Memory B cell (primary cell): Measurements from ENCODE around the gene OR10G8.
"Not testable (repeated sequence)": the region's sequence is repeated elsewhere in the genome, so short reads cannot be mapped to it uniquely, and the experiment has no call there.

Experiments used
- ATAC-seq: fragments of 150-1000 bp; cut with Tn5 transposase; 2 replicates; pipeline ENCODE4 v1.10.0; 2021; ENCODE audit warnings: low read depth, mild to moderate bottlenecking, moderate library complexity
- DNase-seq, 2 donors: peaks; one replicate each; pipeline ENCODE4 v3.0.0; 2022; ENCODE audit warnings: low spot score in 2 of 2
- H3K27ac Mint-ChIP-seq: one replicate; pipeline ENCODE4 v1.8.0; 2022; ENCODE audit warnings: mild to moderate bottlenecking, moderate library complexity, mixed read lengths
- H3K27me3 Mint-ChIP-seq: one replicate; pipeline ENCODE4 v1.8.0; 2022; ENCODE audit warnings: mixed read lengths
- H3K36me3 Mint-ChIP-seq: one replicate; pipeline ENCODE4 v1.8.0; 2022; ENCODE audit warnings: mild to moderate bottlenecking, mixed read lengths
- H3K4me1 Mint-ChIP-seq: one replicate; pipeline ENCODE4 v1.8.0; 2022; ENCODE audit warnings: mixed read lengths
- H3K4me3 Mint-ChIP-seq: one replicate; pipeline ENCODE4 v1.8.0; 2022; ENCODE audit warnings: mild to moderate bottlenecking, moderate library complexity, mixed read lengths
- H3K9me3 Mint-ChIP-seq: one replicate; pipeline ENCODE4 v1.8.0; 2022; ENCODE audit warnings: mixed read lengths

Gene OR10G8

GRCh38 chr11:124026498-124026897 lies at the start of gene OR10G8:
OR10G8 (plus strand) TSS chr11:124026798; CDS start chr11:124029623, 2,825 bp downstream.
- Mint-ChIP-seq H3K9me3 (no peaks in the 10 kb centered on the region), H3K27ac (no peak within 1 kb of the TSS), H3K27me3 (no peaks in the 10 kb centered on the region), H3K36me3 (no peaks in the 10 kb centered on the region), H3K4me1 (no peaks in the 10 kb centered on the region), H3K4me3 (no peak within 1 kb of the TSS)
- DNase-seq (no peak), ATAC-seq (no peak)

DNA sequence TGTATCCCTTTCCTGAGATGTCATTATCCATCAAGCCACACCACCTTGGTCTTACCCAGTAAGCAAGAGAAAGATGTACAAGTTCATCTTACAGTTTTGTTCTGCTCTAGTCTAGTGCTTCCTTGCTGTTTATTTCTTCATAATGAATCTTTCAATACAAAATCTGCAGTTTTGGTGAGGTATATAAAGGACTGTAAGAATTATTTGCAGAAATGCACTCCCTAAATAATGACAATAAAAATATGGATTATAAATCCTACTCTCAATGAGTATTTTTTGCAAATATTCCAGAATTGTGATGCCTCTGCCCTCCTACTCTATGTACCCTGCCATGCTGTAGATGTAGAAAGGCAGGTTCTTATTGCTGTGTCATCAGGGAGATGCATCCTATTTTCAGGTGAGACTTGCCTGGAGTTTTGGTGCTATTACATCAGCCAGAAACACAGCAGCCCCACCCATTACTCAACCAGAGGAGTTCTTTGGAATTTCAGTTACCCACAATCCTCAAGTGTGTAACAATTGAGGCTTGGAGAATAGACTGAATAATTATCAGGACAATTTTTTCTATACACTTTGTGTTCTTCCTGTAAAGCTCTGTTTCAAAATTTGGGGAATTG lies 48.8 kb upstream of the OR10G8 start, which contains the start of gene OR10S1:
OR10S1 (minus strand) TSS at position 51 of the 617 bp plus-strand sequence. CDS start 117 bp downstream, outside the sequence.
- Mint-ChIP-seq H3K4me3 (no peak within 1 kb of the TSS), H3K36me3 (no peaks in the 10 kb centered on the region), H3K9me3 (peaks cover 4% of the 10 kb centered on the region), H3K4me1 (no peaks in the 10 kb centered on the region), H3K27me3 (no peaks in the 10 kb centered on the region), H3K27ac (no peak within 1 kb of the TSS)
- DNase-seq (no peak), ATAC-seq (no peak)

- H3K4me1 Mint-ChIP-seq = no peaks in the 10 kb centered on the region
- ATAC-seq (no peak), DNase-seq (no peak)
- peaks cover 9% of the 10 kb centered on the region for H3K9me3 Mint-ChIP-seq
- H3K27me3 Mint-ChIP-seq = peaks cover 3% of the 10 kb centered on the region
- H3K27ac Mint-ChIP-seq = no peak overlapping the region
- H3K4me3 Mint-ChIP-seq = no peak overlapping the region
- no peaks in the 10 kb centered on the region for H3K36me3 Mint-ChIP-seq
Observed at GRCh38 chr11:123979311-123979710, 47.3 kb upstream of the OR10G8 start.

GRCh38 chr11:123995119-123995518 lies 31.5 kb upstream of the OR10G8 start, which contains the start of gene OR10G6:
OR10G6 (minus strand) TSS chr11:123995161; CDS start chr11:123995161, 0 bp downstream.
- Mint-ChIP-seq H3K36me3 (no peaks in the 10 kb centered on the region), H3K27me3 (peaks cover 1% of the 10 kb centered on the region), H3K9me3 (no peaks in the 10 kb centered on the region), H3K27ac (no peak within 1 kb of the TSS), H3K4me3 (no peak within 1 kb of the TSS), H3K4me1 (no peaks in the 10 kb centered on the region)
- no peak for ATAC-seq
- DNase-seq = no peak

DNA sequence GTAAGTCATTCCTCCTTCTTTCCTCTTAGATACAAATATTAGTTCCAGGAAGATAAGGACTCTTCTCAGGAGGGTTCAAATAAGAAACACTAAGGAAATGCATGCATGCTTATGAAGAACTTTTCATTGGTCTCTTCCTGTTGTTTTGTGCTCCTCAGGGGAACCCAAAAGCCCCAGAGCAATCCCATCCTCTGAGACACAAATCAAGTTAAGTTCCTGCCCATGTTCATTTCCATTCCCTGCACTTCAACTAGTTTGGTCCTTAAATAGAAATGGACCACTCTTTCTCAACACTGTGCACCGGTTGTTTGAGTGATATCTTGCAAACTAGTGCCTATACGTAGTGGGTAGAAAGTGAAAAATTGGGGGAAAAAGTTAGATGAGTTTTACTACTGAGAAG lies 13.9 kb upstream of the OR10G8 start, which contains the start of gene OR10G4:
OR10G4 (plus strand) TSS at position 301 of the 400 bp plus-strand sequence. CDS start 2,578 bp downstream, outside the sequence.
- H3K27me3 Mint-ChIP-seq = peaks cover 4% of the 10 kb centered on the region
- no peak within 1 kb of the TSS for H3K27ac Mint-ChIP-seq
- H3K4me1 Mint-ChIP-seq = no peaks in the 10 kb centered on the region
- no peaks in the 10 kb centered on the region for H3K9me3 Mint-ChIP-seq
- DNase-seq (no peak), ATAC-seq (no peak)
- no peaks in the 10 kb centered on the region for H3K36me3 Mint-ChIP-seq
- no peak within 1 kb of the TSS for H3K4me3 Mint-ChIP-seq

DNA sequence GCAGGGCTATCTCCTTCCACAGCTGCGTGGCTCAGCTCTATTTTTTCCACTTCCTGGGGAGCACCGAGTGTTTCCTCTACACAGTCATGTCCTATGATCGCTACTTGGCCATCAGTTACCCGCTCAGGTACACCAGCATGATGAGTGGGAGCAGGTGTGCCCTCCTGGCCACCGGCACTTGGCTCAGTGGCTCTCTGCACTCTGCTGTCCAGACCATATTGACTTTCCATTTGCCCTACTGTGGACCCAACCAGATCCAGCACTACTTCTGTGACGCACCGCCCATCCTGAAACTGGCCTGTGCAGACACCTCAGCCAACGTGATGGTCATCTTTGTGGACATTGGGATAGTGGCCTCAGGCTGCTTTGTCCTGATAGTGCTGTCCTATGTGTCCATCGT lies 10.8 kb upstream of the OR10G8 start:
- H3K4me3 Mint-ChIP-seq, ATAC-seq, H3K4me1 Mint-ChIP-seq: not testable (repeated sequence)

DNA sequence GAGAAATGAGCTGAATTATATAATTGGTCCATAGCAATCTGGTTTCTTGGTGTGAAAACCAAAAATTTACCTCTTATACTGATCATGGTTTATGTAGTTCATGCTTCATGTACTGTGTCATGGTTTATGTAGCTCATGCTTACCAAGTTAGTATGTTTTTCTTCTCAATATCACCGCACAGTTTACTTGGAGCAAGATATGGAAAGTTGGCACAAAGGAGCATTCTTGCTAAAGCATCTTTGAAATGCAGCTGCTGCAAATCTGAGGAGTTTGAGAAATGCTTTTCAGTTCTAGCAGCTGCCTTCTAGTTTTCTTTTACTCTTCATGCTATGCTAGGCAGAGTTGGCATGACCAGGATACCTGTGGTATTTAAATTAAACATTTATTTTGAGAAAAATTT lies 10.1 kb downstream of the OR10G8 start:
- Mint-ChIP-seq H3K4me1 (no peaks in the 10 kb centered on the region), H3K9me3 (no peaks in the 10 kb centered on the region), H3K36me3 (no peaks in the 10 kb centered on the region), H3K27ac (no peak overlapping the region), H3K4me3 (no peak overlapping the region), H3K27me3 (peaks cover 2% of the 10 kb centered on the region)
- DNase-seq = no peak
- no peak for ATAC-seq

More for the DNA sequence above, 10.8 kb upstream of the OR10G8 start:
- H3K9me3 Mint-ChIP-seq, H3K27ac Mint-ChIP-seq, H3K36me3 Mint-ChIP-seq, DNase-seq, H3K27me3 Mint-ChIP-seq: not testable (repeated sequence)

GRCh38 chr11:124039557-124039956 lies 13.0 kb downstream of the OR10G8 start:
- ATAC-seq (no peak), DNase-seq (no peak)
- no peak overlapping the region for H3K27ac Mint-ChIP-seq
- H3K4me1 Mint-ChIP-seq = no peaks in the 10 kb centered on the region
- no peak overlapping the region for H3K4me3 Mint-ChIP-seq
- no peaks in the 10 kb centered on the region for H3K9me3 Mint-ChIP-seq
- no peaks in the 10 kb centered on the region for H3K36me3 Mint-ChIP-seq
- H3K27me3 Mint-ChIP-seq = peaks cover 2% of the 10 kb centered on the region

DNA sequence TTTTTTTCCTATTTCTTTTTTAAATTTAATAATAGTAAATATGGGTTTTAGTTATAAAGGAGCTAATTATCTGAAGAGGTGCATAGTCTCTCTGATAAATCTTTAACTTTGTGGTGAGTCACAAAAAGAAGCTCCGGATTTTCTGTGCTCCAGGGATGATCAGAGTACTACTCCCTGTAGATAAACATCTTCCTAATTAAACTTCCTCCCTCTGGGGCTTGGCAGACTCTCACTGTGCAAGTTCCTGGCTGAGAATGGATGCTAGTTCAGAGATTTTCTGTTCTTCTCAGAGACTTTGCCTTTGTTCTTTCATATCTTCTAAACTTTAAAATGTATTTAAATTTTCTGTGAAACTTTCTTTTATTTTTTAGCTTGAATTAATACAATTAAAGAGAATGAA lies 14.7 kb downstream of the OR10G8 start, which contains the start of gene OR10G7:
OR10G7 (minus strand) TSS at position 72 of the 400 bp plus-strand sequence. CDS start 2,324 bp downstream, outside the sequence.
- no peak within 1 kb of the TSS for H3K4me3 Mint-ChIP-seq
- no peaks in the 10 kb centered on the region for H3K36me3 Mint-ChIP-seq
- H3K9me3 Mint-ChIP-seq = no peaks in the 10 kb centered on the region
- peaks cover 2% of the 10 kb centered on the region for H3K27me3 Mint-ChIP-seq
- DNase-seq = no peak
- no peaks in the 10 kb centered on the region for H3K4me1 Mint-ChIP-seq
- no peak within 1 kb of the TSS for H3K27ac Mint-ChIP-seq
- no peak for ATAC-seq

GRCh38 chr11:124043420-124043819 lies 16.8 kb downstream of the OR10G8 start:
- Mint-ChIP-seq H3K36me3 (no peaks in the 10 kb centered on the region), H3K9me3 (no peaks in the 10 kb centered on the region), H3K4me3 (no peak overlapping the region), H3K4me1 (no peaks in the 10 kb centered on the region), H3K27me3 (peaks cover 5% of the 10 kb centered on the region), H3K27ac (no peak overlapping the region)
- no peak for DNase-seq
- no peak for ATAC-seq

DNA sequence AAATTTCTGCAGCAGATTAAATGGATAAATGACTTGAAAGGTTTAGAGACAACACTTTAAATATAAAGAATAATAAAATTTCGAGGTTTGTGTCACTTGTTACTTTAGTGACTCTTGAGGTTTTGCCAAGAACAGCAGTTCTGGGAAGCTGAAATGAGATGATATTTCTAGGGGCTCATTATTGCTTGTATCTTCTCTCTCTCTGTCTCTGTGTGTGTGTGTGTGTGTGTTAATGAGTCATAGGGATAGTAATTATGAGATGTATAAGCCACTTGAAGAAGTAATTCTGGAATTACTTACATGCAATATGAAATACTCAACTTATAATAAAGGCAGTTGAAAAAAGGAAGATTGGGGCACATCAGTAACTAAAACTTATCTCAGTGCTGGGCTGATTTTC lies 24.1 kb downstream of the OR10G8 start:
- Mint-ChIP-seq H3K27me3 (peaks cover 5% of the 10 kb centered on the region), H3K4me3 (no peak overlapping the region), H3K36me3 (no peaks in the 10 kb centered on the region), H3K27ac (no peak overlapping the region), H3K4me1 (no peaks in the 10 kb centered on the region), H3K9me3 (no peaks in the 10 kb centered on the region)
- DNase-seq (no peak), ATAC-seq (no peak)

GRCh38 chr11:124052966-124053365 lies 26.4 kb downstream of the OR10G8 start:
- H3K9me3 Mint-ChIP-seq = no peaks in the 10 kb centered on the region
- H3K36me3 Mint-ChIP-seq = no peaks in the 10 kb centered on the region
- DNase-seq (no peak), ATAC-seq (no peak)
- H3K4me1 Mint-ChIP-seq = no peaks in the 10 kb centered on the region
- H3K4me3 Mint-ChIP-seq = no peak overlapping the region
- H3K27ac Mint-ChIP-seq = no peak overlapping the region
- peaks cover 2% of the 10 kb centered on the region for H3K27me3 Mint-ChIP-seq

DNA sequence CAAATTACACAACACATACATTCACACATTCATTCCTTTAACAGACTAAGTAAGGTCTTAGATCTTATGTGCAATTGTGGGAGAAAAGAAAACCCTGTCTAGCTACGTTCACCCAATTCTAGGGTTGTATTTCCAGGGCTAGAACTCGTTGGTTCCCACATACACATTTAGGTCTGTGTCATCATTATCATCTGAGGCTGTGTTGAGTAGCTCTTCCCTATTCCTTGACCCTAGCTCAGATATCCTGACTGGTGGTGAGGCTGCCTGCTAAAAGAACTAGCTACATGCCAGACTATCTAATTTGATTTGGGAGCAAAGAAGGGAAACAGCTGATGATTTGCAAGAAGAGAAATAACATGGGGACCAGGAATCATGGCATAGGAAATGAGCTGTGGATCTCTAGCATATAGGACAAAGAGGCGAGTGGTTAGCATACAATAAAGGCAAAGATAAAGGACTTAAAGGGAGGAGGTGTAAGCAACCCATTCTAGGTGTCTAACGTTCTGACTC lies 42.1 kb downstream of the OR10G8 start:
- Mint-ChIP-seq H3K27ac (no peak overlapping the region), H3K36me3 (no peaks in the 10 kb centered on the region), H3K4me3 (no peak overlapping the region), H3K27me3 (peaks cover 12% of the 10 kb centered on the region), H3K4me1 (peaks cover 12% of the 10 kb centered on the region), H3K9me3 (no peaks in the 10 kb centered on the region)
- DNase-seq (no peak), ATAC-seq (no peak)

DNA sequence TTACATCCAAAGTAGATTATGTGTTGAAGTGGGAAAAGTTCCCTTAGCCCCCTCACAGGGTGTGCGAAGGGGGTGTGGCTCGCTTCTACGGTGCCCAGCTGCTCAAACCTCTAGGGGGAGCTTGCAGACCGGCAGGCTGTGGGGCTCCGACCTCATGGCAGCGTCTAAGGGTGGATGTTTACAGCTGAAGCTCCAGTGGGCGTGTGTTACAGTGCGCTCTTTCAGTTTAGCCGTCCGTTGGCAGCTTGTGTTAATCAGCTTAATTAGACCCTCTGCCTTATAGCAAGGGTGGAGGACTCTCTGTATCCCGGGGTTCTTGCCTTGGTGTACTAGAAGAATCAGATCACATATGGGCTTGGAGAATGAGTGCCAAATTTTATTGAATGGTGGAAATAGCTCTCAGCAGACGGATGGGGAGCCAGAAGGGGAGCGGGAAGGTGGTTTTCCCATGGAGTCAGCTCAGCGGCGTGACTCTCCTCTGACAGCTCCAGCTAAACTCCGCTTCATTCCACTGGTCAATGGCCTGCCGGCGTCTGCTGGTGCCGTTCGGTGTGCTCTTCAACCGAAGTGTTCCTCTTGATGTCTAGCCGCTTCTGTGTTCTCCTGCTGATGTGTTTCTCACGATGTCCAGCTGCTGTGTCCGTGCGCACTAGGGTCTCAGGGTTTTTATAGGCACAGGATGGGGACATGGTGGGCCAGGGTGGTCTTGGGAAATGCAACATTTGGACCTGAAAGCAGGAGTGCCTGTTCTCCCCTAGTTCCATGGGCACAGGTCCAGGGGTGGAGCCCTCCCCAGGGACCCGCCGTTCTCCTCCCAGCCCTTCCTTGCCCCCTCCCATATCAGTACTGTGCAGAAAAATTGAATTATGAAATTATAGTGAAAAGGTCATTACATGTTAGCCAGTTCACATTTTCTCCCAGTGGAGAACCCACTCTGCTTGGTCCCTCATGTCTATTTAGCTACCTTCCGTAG lies 43.1 kb downstream of the OR10G8 start:
- DNase-seq (peak; percentile 23 to 38), ATAC-seq (peak; percentile 88)
- Mint-ChIP-seq H3K4me1 (peaks cover 12% of the 10 kb centered on the region), H3K9me3 (no peaks in the 10 kb centered on the region), H3K4me3 (peak overlapping the region; percentile 15), H3K27me3 (peaks cover 12% of the 10 kb centered on the region), H3K27ac (no peak overlapping the region), H3K36me3 (no peaks in the 10 kb centered on the region)
